HL-60/S4 treated with phorbol 12-myristate 13-acetate at 8.2 ng/mL for 4 days and 3 days (cell line): Measurements from ENCODE around the gene C19orf12.

ENCODE experiments used
- in situ Hi-C: fragments of 300-500 bp; cut with MboI; formaldehyde crosslinking; loops from 2 replicates; pipeline ENCODE4 v1.15.0; 2022; ENCODE audit warnings: low sequenced_read_pairs

C19orf12 gene

DNA sequence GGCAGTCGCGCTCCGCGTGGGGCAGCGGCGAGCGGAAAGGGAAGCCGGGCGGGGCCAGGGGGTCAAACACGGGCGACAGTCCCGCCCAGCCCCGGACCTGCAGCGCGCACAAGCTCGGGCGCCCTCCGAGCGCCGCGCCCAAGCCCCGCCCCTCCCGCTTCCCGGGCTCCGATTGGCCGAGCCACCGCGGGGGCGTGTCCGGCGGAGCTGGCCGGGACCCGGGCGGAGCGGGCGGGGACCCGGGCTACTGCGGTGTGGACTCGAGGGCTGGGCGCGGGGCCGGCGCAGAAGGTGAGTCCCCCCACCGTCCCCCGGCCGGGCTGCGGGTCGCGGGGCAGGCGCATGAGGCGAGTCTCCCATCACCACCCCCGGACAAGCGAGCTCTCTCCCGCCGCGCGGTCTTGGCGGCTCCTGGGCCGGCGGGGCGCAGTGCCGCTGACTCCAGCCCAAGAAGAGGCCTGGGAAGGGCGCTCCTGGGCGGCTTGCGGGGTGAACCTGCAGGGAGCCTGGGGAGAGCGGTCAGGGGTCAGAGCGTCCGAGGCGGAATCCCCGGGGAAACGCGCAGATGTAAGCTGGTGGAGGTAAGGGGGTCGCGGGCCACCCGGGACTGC, 49.7 kb downstream of the C19orf12 start, which contains the start of gene PLEKHF1:
Gene PLEKHF1 (plus strand): TSS at position 247 of the 611 bp plus-strand sequence. CDS start 8,379 bp downstream, outside the sequence.
- in situ Hi-C loops, result no loop called here

DNA sequence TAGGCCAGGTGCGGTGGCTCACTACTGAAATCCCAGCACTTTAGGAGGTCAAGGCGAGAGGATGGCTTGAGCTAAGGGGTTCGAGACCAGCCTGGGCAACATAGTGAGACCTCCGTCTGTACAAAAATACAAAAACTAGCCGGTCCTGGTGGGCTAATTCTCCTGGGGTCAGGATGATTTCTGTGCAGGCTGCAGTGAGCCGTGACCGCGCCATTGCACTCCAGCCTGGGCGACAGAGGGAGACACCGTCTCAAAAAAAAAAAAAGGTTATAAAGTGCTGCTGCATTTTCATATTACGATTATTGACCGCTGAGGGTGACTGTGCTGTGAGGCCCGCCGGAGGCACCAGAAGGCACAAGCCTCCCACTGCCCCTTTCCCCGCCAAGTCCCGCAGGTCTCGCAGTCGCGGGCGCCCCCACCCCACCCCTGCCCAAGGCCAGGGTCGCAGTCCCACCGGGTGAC, 50.3 kb downstream of the C19orf12 start:
- in situ Hi-C loops, result no loop called here

DNA sequence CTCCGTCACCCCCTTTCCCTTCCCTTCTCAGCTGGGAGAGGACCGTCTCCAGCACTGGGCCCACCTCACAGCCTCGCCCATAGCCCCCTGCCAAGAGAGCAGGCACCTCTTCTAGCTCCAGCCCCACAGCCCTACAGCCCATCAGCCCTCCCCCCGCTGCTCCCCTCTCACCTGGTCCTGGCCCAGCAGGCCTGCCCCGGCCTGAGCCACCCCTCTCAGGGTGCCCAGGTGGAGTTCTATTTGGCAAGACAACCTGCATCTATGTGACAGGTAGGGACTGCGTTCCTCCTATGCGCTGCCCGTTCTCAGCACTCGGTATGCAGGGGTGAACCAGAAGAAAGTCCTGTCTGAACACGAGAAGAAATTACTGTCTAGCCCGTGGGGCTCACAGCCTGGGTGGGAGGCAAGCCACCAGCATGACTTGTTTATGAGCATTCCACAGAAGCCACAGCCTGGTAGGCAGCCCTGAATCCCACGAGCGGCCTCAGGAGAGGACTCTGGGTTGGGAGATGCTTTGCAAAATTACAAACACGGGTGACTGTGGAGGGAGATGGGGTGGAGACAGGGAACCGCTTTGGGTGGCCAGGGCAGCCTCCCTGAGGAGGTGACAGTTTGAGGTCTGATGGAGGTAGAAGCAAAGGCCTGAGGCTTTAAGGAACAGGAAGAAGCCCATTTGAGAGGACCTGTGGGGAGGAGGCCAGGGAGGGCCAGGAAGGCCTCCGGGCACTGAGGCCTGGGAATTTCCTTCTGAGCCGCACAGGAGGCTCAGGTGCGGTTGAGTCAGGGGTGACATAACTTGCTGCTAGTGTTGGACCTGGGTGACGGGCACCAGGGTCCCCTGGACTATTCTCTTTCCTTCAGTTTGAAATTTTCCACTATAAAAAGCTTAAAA, 51.0 kb downstream of the C19orf12 start:
- in situ Hi-C loops, result no loop called here

DNA sequence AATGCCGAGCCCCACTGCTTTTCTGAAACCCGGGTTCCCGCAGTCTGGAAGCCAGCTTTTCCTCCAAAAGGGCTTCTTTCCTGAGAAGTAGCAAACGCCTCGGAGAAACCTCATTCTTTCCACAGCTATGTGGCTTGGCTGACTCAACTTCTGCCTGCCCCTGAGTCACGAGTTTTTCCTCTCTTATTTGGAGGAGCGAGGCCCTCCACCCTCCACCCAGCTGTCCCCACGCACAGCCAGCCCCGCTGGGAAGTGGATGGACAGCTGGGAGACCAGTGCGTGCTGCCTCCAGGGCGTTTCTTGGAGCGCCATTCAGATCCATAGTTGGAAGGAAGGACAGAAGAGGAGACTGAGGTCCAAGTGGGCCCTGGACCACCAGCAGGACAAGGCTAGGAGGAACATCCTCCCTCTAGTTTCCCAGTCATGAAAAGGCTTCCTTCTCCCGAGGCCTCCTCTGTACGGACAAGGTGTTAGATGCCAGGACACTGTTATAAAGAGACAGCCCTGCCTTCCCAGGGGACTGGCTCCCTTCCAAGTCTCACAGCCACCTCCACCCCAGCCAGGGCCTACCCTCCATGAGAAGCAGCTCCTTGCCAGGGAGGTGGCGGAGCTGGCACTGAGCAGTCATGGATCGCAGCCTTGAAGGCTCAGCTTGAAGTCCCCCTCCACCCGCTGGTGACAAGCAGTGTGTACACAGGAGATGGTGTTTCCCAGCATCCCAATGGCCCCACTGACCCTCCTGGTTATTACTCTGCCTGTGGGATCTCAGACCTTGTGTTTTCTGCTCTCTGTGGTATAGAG, 52.3 kb downstream of the C19orf12 start:
- in situ Hi-C loops, result no loop called here

DNA sequence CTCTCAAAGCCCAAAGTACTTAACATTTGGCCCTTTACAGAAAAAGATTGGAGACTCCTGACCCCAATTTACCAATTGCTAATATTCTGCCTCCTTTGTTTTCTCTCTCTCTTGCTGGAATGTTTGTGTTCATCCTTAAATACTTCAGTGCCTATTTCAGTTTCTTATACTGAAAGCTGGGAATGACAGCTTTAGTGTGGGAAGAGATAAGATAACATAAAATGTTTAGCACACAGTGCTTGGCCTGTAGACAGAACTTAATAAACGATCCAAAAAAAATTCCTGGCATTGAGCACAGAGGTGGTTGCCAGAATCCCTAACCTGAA, 52.8 kb downstream of the C19orf12 start:
- in situ Hi-C loops, result no loop called here

DNA sequence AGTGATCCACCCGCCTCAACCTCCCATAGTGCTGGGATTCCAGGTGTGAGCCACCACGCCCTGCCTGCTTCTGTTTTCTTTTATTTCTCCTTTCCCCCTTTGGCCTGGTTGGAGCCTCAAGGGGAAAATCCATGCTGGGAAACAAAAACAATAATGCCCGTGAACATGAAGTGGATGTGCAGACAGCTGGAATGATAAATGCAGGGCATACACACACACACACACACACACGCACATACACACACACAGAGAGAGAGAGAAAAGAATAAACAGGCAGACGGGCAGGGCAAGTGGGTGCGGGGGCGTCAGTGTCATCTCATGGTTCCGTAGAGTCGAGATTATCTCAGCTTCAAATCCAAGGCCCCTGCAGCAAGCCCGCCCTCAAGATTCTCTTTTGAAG, 54.2 kb downstream of the C19orf12 start:
- in situ Hi-C loops, result no loop called here

DNA sequence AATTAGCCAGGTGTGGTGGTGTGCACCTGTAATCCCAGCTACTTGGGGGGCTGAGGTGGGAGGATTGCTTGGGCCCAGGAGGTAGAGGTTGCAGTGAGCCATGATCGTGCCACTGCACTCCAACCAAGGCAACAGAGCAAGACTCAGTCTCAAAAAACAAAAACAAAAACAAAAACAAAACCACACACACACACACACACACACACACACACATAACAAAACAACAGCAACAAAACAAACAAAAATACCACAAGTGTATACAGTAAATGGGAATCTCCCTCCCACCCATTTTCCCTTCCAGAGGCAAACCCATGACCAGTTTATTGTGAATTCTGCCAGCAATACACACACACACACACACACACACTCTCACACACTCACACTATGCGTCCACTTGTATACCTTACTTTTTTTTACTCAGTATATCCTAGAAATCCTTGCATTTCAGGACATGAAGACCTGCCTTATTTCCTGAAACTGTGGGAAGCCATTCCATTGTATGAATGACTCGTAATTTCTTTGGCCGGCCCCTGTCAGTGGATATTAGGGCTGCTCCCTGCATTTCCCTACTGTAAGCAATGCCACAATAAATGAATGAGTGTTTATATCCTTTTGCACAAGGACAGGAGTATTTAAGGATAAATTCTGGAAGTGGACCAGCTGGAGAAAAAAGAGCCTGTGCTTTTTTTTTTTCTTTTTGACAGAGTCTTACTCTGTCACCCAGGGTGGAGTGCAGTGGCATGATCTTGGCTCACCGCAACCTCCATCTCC, 56.7 kb downstream of the C19orf12 start:
- in situ Hi-C loops, result no loop called here

DNA sequence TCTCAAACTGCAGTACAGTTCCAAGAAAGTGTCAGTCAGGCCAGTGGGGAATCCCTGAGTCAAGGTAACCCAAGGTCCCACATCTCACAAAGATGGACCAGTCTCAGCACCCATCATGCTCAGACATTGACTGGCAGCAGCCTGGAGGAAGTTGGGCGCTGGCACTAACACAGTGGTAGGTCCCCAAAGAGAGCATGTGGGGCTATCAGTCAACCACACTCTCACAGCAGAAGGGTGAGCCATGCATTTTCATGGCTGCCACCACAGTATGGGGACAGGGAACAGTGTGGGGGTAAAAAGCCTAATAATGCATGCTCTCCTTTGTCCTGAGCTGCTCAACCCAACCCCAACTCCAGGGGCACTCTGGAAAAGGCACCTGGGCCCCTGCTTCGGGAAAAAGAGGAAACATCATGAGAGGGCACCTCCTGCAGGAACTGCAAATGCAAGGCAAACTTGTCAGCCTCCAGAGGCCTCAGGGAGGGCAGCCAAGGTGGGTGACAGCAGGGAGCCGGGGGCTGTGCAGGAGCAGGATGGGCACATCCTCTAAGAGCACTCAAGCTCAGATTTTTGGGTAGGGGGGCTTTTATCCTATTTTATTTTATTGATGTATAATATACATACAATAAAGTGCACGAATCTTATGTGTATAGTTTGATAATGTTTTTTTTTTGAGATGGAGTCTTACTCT, 59.3 kb downstream of the C19orf12 start:
- in situ Hi-C loops, result no loop called here

DNA sequence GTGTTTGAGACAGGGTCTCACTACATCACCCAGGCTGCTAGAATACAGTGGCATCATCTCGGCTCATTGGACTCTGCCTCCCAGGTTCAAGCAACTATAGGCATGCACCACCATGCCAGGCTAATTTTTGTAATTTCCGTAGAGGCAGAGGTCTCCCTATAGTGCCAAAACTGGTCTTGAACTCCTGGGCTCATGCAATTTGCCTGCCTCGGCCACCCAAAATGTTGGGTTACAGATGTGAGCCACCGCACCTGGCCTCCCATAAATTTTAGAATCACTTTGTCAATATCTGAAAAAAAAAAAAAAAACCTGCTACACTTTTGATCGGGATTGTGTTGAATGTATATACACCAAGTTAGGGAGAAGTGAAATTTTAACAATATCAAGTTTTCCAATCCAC, 61.7 kb downstream of the C19orf12 start:
- in situ Hi-C loops, result no loop called here

DNA sequence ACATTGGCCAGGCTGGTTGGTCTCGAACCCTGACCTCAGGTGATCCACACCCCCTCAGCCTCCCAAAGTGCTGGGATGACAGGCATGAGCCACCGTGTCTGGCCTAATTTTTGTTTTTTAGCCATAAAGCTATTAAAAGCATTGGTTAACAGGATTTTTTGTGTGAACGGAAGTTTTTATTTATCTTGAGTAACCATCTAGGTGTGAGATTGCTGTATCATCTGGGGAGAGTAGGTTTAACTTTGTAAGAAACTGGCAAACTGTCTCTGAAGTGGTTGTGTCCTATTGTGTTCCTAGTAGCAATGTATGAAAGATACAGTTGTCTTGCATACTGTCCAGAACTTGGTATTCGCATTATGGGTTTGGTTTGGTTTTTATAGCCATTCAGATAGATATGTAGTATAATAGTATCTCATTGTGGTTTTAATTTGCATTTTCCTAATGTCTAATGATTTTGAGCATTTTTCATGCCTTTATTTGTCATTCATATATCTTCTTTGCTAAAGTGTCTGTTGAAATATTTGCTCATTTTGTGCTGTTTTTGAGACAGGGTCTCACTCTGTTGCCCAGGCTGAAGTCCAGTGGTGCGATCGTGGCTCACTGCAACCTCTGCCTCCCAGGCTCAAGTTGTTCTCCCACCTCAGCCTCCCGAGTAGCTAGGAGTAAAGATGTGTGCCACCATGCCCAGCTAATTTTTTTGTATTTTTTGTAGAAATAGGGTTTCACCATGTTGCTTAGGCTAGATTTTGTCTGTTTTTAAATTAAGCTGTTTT, 63.3 kb downstream of the C19orf12 start:
- in situ Hi-C loops, result no loop called here

DNA sequence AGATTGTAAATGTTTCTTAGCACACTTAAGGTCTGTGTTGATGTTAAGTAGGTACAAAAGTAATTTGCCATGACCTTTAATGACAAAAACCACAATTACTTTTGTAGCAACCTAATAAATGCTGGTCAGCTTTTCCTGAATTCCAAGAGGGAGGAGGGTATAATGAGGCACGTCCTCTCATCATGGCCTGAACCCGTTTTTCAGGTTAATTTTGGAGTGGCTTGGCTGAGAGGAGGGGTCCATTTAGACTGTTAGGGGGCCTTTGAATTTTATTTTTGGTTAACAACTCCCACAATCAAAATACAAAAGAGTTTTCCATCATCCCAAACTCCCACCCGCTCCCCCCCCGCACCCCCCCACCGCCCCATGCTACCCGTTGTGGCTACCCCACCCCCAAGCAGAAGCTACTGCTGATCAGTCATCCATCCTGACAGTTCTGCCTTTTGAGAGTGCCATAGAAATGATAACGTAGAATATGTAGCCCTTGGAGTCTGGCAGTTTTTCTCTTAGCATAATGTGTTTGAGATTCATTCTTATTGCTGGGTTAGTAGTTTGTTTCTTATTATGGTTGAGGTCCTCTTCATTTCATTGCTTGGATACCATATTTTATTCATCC, 64.2 kb downstream of the C19orf12 start:
- in situ Hi-C loops, result no loop called here
